Bone marrow (tissue), 2 donors: ENCODE measurements around the gene TCTN1.
A peak's percentile ranks its signal among the peaks of the same experiment; 100 is the strongest.
"Not testable (repeated sequence)": the region's sequence is repeated elsewhere in the genome, so short reads cannot be mapped to it uniquely, and the experiment has no call there.

ENCODE experiments used
- DNase-seq, 2 donors: peaks; one replicate each; lab custom pipeline; 2025; lab: John Stamatoyannopoulos, UW

Gene TCTN1

DNA sequence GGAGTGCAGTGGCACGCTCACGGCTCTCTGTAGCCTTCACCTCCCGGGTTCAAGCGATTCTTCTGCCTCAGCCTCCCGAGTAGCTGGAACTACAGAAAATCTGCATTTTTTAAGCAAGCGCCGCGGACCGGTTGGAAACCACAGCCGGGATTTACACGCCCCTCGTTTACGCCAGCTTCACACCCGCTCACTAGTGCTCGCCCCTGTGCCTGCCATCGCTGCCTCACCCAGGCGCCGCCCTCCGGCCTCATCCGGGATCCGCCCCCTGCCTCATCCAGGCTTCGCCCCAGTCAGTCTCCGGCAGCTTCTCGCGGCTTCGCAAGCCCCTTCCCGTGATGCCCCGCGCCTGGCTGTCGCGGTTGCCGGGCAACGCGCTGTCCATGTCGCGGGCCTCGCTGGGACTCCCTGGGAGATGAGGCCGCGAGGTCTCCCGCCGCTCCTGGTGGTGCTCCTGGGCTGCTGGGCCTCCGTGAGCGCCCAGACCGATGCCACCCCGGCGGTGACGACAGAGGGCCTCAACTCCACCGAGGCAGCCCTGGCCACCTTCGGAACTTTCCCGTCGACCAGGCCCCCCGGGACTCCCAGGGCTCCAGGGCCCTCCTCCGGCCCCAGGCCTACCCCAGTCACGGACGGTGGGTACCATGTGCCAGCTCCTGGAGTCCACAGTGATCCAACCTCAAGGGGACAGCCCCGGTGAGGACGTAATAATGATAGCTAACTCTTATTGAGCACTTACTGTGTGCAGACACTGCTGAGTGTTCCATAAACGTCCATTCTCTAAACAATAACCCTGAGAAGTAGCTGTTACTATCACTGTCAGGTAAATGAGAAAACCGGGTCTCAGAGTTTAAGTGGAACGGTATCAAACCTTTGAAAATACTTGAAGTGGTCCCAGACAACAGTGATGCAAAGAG is at the start of gene TCTN1:
Gene TCTN1 (plus strand): TSS at position 359 of the 914 bp plus-strand sequence. CDS start 54 bp downstream, at position 413.
- DNase-seq, result peak; percentile 82 to 86

DNA sequence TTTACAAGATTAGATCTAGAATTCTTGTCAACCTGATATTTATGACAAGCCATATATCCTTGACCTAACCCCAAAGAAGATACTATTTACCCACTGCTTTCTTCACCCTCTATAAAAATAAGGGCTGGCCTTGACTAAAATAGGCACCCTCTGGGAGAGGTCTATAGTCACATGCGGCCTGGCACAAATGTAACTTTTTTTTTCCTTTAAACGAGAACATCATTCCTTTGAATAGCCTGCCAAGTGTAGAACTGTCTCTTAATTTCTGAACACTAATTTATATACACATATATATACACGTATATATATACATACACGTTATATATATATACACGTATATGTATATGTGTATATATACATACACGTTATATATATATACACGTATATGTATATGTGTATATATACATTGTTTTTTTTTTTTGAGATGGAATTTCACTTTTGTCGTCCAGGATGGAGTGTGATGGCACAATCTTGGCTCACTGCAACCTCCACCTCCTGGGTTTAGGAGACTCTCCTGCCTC is 49.4 kb upstream of the TCTN1 start:
- DNase-seq, result no peak

DNA sequence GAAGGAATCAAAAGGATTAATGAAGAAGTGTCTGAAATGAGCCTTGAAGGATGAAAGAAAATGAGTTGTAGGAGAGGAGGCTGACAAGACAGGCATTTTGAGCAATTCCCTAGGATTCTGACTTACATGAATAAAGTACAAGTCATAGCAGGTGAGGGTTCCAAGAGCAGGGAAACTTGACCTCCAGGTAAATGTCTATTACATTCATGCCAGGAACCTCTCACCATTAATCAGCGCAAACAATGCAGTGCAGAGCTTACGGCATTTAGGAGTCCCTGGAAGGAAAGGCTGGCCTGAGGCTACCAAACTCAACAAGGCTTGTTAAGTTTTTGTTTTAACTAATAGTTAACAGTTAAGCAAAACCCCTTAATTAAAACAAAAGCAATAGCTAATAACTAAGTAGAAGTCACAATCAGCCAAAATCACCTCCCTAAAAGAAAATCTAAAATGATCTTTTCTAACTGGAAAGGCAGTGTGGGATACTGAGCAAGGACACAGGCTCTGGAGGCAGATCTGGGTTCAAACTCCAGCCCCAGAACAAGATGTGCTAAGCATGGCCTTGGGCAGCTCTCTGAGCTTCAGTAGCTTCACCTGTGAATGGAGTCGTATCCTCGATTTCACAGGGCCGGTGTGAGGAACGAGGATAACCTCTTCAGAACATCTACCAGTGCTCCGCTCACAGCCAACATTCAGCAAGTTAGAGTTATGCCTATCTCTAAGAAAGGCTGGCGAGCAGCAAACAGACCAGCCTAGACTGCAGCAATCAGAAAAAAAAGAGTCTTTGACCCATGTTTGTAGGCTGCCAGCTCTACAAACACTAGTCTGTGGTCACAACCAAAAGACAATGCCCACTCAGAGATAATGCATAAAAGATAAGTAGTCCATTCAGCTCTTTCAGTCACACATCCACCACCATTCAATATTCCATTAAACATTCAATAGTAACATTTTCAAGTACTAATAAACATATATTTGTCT is 47.7 kb upstream of the TCTN1 start:
- DNase-seq, result no peak

DNA sequence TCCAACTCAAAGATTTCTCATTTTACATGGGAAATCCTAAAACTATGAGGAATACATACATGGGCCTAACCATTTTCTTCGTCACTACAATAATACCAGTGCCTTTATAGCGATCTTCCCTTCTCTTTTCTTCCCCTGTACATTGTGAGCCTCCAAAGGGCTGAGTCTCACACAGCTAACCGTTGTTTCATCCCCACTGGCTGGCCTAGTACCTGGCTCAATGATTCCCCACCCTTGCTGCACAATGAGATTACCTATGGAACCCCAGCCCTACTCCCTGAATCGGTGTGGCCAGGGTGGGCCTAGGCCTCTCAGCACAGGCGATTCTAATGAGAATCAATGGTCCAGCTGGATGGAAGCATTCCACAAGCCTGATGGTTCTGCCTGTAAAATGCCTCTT is 46.9 kb upstream of the TCTN1 start:
- DNase-seq, result no peak

DNA sequence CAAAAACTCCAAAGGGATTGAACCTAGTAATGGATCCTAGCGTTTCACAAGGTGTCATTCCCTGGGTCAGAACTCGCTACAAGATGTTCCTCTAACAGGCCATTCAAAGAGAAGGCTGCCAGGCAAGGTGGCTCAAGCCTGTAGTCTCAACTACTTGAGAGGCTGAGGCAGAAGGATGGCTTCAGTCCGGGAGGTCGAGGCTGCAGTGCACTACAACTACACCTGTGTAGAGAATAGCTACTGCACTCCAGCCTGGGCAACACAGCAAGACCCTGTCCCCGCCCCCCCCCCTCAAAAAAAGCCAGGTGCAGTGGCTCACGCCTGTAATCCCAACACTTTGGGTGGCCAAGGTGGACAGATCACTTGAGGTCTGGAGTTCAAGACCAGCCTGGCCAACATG is 45.2 kb upstream of the TCTN1 start:
- DNase-seq, result no peak

DNA sequence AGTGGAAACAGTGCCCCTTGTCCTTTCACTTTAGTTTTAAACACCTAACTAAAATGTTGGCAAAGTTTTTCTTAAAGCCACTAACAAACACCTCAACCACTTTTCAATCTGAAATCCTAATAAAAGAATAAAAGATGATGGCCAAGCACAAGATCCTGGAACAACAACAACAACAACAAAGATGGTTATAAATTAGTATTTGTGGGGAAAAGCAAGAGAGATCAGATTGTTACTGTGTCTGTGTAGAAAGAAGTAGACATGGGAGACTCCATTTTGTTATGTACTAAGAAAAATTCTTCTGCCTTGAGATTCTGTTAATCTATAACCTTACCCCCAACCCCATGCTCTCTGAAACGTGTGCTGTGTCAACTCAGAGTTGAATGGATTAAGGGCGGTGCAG is 44.1 kb upstream of the TCTN1 start:
- not testable (repeated sequence) for DNase-seq

DNA sequence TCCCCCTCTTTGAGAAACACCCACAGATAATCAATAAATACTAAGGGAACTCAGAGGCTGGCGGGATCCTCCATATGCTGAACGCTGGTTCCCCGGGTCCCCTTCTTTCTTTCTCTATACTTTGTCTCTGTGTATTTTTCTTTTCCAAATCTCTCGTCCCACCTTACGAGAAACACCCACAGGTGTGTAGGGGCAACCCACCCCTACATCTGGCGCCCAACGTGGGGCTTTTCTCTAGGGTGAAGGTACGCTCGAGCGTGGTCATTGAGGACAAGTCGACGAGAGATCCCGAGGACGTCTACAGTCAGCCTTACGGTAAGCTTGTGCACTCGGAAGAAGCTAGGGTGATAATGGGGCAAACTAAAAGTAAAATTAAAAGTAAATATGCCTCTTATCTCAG is 43.1 kb upstream of the TCTN1 start:
- not testable (repeated sequence) for DNase-seq

DNA sequence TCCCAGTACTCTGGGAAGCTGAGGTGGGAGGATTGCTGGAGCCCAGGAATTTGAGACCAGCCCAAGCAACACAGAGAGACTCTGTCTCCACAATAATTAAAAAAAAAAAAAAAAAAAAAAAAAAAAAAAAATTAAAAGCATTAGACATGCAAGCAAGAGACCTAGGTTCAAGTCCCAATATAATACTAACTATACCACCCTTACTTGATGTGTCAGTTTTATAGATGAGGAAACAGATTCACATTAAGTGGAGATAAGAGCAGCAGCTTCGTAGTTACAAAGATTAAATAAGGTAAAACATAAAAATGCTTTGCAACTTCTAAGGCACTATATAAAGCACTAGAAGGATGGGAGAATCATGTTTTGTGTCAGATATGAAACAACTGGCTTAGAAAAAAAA is 39.9 kb upstream of the TCTN1 start:
- no peak for DNase-seq

DNA sequence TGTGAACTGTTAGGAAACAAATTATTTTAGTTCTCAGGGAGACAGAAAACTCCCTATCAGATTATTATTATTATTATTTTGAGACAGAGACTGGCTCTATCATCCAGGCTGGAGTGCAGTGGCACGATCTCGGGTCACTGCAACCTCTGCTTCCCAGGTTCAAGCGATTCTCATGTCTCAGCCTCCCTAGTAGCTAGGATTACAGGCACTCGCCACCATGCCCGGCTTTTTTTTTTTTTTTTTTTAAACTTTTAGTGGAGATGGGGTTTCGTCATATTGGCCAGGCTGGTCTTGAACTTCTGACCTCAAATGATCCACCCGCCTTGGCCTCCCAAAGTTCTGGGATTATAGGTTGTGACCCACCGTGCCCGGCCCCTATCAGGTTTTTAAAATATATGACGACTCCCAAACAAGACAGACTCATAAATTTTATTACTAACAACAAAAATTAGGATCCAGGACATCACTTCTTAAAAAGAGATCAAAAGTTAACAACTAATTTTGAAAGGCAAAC is 39.2 kb upstream of the TCTN1 start:
- not testable (repeated sequence) for DNase-seq

DNA sequence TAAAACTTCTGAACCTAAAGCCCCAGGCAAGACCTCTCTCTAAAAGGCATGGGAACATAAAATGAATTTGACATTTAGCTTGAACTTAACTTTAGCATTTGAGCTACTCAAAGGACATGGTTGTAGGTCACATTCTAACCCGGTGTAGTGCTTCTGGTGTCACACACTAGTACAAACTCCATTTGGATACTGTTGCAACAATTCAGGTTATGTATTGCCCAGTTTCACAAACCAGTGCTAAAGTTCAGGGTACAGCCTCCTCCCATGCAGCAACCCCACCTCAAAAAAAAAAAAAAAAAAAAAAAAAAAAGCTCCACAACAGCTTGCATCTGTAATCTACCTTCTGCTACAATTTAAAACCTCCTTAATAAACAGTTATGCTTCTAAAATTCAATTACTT is 38.6 kb upstream of the TCTN1 start:
- no peak for DNase-seq

DNA sequence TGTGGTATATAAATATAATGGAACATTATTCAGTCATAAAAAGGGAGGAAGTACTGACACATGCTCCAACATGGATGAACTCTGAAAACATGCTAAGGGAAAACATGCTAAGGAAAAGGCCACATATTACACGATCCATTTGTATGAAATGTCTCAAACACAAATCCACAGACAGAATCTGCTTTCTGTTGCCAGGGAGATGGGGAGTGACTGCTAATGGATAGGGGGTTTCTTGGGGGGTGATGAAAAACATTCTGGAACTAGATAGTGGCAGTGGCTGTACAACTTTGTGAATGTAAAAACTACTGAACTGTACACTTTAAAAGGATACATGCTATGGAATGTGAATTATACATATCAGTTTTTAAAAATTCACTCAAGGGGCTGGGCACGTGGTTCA is 37.4 kb upstream of the TCTN1 start:
- DNase-seq, result no peak

DNA sequence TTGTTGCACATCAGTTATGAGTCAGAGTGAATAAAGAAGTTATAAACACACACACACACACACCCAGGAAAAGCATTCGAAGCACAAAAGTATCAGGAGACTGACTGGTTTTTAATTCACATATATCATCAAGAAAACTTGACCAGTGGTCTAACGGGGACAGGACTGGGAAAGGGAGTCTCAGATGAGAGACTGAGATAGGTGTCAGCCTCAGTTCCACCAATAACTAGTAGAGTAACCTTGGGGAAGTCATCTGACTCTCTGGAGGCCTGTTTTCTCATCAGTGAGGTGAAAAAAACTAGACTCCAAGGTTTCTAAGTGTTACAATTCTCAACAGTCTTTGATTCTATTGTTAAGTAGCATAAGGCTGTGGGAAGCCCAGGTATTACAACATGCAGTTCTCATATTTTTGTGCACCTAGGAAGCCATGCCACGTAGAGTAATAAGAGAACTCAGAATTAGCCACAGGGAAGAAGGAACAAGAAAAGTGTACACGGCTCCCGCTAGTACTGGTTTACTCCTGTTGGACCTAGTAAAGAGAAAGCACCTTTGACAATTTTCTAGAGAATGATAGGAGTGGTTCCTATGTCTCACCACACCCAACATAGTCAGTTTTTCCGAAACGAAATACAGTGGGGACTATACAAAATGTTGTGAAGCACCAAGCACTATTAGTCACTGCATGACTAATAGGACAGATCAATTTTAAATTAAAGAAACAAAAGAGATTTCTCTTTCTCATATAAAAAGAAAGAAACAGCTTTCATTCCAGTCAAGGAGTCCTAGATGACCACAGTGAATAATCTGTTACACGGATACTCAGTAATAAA is 35.9 kb upstream of the TCTN1 start:
- peak in 1 of 2 donors; percentile 42 for DNase-seq

DNA sequence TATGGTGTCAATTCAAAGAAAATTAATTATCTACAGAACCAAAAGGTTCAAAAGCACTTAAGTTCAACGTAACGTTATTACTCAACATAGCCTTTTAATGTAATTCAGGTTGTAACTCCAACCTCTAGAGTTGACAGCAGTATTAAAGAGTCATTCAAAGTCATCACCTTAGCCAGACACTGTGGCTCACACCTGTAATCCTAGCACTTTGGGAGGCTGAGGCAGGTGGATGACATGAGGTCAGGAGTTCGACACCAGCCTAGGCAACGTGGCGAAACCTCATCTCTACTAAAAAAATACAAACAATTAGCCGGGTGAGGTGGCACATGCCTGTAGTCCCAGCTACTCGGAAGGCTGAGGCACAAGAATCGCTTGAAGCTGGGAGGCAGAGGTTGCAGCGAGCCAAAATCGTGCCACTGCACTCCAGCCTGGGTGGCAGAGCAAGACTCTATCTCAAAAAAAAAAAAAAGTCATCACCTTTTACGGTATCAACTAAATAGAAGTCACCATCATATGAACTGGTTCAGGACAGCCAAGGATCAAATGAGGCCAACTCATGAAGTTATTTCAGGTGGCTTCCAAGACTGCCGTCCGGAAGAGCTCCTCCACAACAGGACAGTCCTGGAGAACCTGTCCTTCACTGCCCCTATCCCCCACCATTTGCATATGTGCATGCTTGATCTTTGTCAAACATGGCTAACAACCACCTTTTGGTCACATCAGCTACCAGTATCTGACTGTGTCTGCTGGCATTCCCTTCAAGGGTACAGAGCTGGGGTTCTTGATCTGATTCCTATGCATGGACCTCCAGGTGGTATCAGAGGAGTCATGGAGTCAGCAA is 35.0 kb upstream of the TCTN1 start:
- no peak for DNase-seq

DNA sequence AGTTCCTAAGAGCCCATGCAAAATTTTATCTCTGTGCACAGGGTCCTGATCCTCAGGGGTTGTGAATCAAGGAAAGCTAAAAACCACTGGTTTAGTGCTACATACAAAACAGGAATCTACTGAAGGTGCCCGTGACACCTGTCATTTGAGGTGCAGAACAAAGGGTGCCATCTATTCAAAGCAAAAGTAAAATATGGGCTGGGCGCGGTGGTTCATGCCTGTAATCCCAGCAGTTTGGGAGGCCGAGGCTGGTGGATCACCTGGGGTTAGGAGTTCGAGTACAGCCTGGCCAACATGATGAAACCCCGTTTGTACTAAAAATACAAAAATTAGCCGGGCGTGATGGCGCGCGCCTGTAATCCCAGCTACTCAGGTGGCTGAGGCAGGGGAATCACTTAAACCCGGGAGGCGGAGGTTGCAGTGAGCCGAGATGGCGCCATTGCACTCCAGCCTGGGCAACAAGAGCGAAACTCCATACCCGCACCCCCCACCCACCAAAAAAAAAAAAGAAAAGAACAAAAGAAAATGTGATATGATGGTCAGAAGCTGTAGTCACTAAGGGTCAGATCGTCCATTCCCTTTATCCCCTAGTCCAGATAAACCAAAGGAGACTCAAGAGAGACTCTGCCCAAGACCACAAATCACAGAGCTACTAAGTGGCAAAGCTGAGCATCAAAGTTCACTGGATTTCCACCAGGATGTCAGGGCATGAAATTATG is 34.2 kb upstream of the TCTN1 start:
- DNase-seq, result no peak

DNA sequence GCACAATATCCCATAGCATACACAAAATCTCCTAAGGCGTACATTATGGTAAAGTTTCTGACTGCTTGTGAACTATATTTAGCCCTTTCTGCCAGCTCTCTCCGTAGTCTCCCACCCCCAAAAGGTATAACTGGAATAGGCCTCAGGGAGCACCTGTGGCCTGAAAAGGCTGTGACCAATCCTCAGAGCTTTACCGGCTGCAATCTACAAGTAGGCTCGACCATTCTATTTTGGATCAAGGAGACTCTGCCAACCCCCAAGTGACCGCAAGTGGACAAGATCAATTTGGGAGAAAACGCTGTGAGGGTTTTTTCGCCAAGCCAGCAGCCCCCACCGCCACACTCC is 32.0 kb upstream of the TCTN1 start:
- DNase-seq, result no peak

DNA sequence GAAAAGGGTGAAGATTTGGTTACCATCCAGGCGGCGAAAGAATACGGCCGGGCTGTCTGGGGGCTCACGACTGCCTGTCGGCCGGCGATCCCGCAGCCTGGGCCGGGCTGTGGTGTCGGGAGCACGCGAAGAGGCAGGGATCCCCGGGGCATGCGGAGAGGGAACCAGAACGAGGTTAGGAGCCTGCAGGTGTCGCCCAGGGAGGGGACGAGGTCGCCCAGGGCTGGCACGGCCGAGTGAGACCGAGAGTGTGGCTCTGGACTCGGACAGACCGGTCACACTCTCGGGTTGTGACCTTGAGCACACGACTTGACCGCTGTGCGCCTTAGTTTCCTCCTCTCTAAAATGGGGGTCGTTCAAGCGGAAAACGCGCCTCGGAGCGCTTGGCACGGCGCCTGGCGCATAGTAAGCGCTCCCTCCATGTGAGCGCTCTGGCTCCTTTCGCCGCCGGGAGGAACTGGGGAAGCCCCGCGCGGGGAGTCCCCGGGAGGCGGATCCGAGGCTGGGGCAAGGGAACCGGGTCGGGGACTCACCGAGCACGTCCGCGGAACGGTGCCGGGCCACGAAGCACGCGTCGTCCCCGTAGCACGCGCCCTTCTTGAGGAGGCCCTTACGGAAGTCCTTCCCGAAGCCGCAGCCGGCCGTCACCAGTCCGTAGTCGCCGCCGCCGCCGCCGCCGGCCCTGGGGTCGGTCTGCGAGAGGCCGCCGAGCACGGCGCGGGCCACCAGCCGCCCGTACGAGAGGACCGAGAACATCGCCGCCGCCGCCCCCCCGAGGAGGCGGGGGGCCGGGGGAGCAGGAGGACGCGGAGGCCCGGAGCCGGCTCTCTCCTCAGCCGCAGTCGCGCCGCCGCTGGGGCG is 31.4 kb upstream of the TCTN1 start:
- peak in 1 of 2 donors; percentile 51 for DNase-seq

DNA sequence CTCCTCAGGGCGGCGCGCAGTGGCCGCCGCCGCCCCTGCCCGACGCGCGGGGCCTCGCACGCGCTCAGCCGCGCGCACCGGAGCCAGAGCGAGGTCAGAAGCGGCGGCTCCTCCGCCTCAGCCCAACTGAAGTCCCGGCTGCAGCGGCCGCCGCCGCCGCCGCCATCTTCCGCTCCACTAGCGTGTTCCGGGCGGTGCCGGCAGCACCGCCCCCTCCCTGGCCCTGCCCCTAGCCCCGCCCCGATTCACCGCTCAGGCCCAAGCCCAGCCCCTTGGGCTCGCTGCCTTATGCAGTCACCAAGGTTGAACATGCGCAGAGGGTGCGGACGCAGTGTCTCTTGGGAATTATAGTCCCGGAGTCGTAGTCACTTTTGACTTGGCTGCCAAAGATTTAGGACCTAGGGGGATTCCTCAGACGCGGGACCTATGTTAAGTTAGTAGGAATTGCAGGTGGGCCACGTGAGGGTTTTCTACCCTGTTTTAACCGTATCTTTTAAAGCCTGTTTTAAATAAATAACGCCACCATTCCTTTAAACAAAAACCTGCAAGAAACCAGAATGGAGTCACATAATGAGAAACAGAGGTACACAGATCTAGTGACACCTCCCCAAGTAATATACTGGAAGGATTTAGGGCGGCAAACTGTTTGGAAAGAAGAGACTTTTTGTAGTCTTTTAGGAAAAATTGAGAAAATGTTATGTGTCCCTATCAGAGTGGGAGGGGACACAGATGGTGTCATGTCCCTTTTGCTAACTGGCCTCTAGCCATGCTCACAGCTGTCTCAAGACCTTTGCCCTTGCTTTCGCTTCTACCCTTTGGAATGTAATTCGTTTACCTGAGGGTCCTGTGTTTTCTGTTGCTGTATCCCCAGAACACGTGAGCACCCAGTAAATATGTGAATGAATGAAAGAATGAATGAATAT is 30.5 kb upstream of the TCTN1 start, which contains the start of gene PPTC7:
Gene PPTC7 (minus strand): TSS at position 182 of the 923 bp plus-strand sequence. CDS start 287 bp downstream, outside the sequence.
- DNase-seq, result peak; percentile 80 to 92
